Measurements from ENCODE around the gene NCKAP5. TPM values are rescaled to one million over a fixed set of nuclear protein-coding genes. Genes with fewer than 3 reads are reported as not detected.

The NCKAP5 gene
- total RNA-seq, 1 donor from 2014 or later, result 0.26 TPM

DNA sequence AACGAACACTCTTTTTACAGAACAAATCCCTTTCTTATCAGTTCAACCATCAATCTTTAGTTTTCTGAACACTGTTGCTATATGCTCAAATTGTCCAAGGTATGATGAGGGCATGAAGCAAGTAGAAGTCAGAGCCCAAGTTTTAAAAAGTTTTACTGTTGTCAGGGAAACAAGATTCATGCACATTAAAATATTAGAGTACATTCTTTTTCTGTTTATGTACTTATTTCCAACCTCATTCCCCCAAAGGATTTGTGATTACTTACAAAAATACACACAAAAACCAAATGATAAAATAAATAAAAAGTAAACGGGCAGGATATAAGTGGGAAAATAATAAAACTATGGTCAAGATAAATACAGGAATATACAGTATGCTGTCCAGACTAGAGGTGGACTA is 15.4 kb downstream of the NCKAP5 start:
- Histone ChIP-seq H3K27me3 (ENCODE audit: control insufficient read depth, insufficient read depth, low read length) (no peaks in the 10 kb centered on the region), H3K4me3 (ENCODE audit: low read depth, low read length) (no peak overlapping the region), H3K36me3 (ENCODE audit: control insufficient read depth, insufficient read depth, low read length) (no peaks in the 10 kb centered on the region)
- DNase-seq (ENCODE audit: low read depth) (no peak), FAIRE-seq (no peak)
- TF ChIP-seq, protein P1, sequence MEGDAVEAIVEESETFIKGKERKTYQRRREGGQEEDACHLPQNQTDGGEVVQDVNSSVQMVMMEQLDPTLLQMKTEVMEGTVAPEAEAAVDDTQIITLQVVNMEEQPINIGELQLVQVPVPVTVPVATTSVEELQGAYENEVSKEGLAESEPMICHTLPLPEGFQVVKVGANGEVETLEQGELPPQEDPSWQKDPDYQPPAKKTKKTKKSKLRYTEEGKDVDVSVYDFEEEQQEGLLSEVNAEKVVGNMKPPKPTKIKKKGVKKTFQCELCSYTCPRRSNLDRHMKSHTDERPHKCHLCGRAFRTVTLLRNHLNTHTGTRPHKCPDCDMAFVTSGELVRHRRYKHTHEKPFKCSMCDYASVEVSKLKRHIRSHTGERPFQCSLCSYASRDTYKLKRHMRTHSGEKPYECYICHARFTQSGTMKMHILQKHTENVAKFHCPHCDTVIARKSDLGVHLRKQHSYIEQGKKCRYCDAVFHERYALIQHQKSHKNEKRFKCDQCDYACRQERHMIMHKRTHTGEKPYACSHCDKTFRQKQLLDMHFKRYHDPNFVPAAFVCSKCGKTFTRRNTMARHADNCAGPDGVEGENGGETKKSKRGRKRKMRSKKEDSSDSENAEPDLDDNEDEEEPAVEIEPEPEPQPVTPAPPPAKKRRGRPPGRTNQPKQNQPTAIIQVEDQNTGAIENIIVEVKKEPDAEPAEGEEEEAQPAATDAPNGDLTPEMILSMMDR (IDR thresholded peaks at IDR 0.05; ENCODE audit: insufficient read depth, low read length, severe bottlenecking), result no peak

DNA sequence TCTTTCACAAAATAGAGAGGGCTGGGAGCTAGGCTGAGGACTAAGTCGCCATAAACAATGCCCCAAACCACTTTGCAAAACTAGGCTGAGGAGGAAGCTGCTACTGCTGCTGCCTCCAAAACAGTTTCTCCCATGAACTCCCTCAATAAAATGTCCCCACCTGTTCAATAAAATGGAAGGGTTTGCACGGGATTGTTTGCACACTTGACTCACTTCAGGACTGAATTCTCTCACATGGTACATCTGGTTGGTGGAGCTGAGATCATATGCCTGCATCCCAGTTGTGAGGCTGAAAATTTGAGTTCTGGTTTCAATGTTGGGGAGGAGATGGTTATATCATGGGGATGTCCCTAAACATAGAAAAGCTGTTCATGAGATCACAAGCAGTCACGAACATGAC is 26.5 kb downstream of the NCKAP5 start:
- no peak for FAIRE-seq
- TF ChIP-seq, protein P1 (IDR thresholded peaks at IDR 0.05; ENCODE audit: insufficient read depth, low read length, severe bottlenecking), result no peak
- no peak for DNase-seq (ENCODE audit: low read depth)

DNA sequence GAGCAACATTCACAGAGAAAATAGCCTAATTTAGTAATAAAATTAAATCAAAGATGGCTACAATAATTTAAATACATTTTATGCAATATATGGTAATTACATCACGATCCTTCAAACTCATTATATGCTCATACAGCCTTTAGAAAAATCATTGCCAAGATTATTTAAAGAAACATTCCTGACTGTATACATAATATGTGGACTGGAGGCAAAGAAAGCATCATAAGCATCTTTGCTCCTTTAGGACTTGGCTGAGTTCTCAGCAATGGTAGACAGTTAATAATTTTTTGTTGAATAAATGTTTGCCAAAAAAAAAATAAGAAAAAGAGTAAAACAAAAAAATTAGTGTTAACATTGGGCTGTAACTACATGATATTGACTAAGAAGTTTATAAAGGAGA is 26.9 kb downstream of the NCKAP5 start:
- Histone ChIP-seq H3K27me3 (ENCODE audit: control insufficient read depth, insufficient read depth, low read length) (no peaks in the 10 kb centered on the region), H3K4me3 (ENCODE audit: low read depth, low read length) (no peak overlapping the region), H3K36me3 (ENCODE audit: control insufficient read depth, insufficient read depth, low read length) (no peaks in the 10 kb centered on the region)
- FAIRE-seq, result no peak
- TF ChIP-seq, protein P1 (IDR thresholded peaks at IDR 0.05; ENCODE audit: insufficient read depth, low read length, severe bottlenecking), result no peak
- DNase-seq (ENCODE audit: low read depth), result no peak

More for the DNA sequence above, 26.5 kb downstream of the NCKAP5 start:
- Histone ChIP-seq H3K27me3 (ENCODE audit: control insufficient read depth, insufficient read depth, low read length) (no peaks in the 10 kb centered on the region), H3K4me3 (ENCODE audit: low read depth, low read length) (no peak overlapping the region), H3K36me3 (ENCODE audit: control insufficient read depth, insufficient read depth, low read length) (no peaks in the 10 kb centered on the region)

DNA sequence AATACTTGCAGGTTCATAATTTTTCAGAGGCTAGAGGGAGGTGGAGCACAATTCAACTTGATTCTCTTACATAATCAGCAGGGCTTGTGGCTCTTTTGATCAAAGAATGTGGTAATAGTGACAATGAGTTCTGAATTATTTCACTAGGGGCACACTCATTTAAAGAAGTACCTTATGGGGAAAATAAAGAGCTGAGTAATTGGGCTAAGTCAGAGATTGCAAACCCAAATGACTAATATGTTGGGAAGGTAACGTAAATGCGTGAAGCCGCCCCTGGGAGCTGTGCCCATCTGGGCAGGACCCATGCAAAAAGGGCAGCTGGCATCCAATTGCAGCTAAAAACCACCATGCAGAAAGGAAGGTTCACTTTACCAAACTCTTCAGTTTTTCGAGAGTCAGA is 35.3 kb downstream of the NCKAP5 start:
- Histone ChIP-seq H3K4me3 (ENCODE audit: low read depth, low read length) (no peak overlapping the region), H3K36me3 (ENCODE audit: control insufficient read depth, insufficient read depth, low read length) (no peaks in the 10 kb centered on the region), H3K27me3 (ENCODE audit: control insufficient read depth, insufficient read depth, low read length) (no peaks in the 10 kb centered on the region)
- DNase-seq (ENCODE audit: low read depth) (peak; percentile 94), FAIRE-seq (no peak)
- TF ChIP-seq, protein P1 (IDR thresholded peaks at IDR 0.05; ENCODE audit: insufficient read depth, low read length, severe bottlenecking), result peak; percentile 27

DNA sequence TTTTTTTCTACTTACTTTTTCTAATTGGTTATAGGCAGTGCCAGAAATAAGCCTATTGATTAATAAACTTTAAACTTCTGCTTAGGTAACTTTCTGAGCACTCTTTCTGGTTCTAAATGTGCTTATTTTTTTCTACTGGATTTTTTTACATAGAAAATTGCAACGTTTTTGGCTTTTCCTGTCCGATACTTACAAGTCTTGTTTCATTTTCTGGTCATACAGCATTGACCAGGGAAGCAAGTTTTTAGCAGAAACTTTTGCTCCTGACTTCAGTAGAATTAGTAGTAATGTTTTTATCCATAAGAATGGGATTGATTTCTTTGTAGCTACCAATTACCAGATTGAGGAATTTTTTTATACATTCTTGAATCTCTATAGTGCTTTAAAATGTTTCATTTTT is 36.9 kb downstream of the NCKAP5 start:
- Histone ChIP-seq H3K36me3 (ENCODE audit: control insufficient read depth, insufficient read depth, low read length) (no peaks in the 10 kb centered on the region), H3K27me3 (ENCODE audit: control insufficient read depth, insufficient read depth, low read length) (no peaks in the 10 kb centered on the region), H3K4me3 (ENCODE audit: low read depth, low read length) (no peak overlapping the region)
- TF ChIP-seq, protein P1 (IDR thresholded peaks at IDR 0.05; ENCODE audit: insufficient read depth, low read length, severe bottlenecking), result no peak
- no peak for DNase-seq (ENCODE audit: low read depth)
- FAIRE-seq, result no peak

DNA sequence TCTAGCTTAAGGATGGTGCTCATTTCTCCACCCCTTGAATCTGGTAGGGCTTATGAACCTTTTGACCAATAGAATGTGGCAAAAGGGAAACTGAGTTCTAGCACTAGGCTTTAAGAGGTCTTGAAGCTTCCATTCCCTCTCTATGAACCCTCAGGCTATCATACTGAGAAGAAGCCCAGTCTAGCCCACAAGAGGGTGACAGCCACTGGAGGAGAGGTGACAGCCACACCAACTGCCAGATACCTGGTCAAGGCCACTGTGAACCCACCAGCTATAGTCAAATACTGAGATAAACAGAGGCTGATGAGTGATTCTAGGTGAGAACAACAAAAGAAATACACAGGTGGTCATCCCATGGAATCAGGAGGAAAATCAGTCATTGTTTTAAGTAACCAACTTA is 37.6 kb downstream of the NCKAP5 start:
- no peaks in the 10 kb centered on the region for H3K36me3 ChIP-seq (ENCODE audit: control insufficient read depth, insufficient read depth, low read length)
- TF ChIP-seq, protein P1 (IDR thresholded peaks at IDR 0.05; ENCODE audit: insufficient read depth, low read length, severe bottlenecking), result no peak
- FAIRE-seq (no peak), DNase-seq (ENCODE audit: low read depth) (no peak)
- H3K4me3 ChIP-seq (ENCODE audit: low read depth, low read length), result no peak overlapping the region
- H3K27me3 ChIP-seq (ENCODE audit: control insufficient read depth, insufficient read depth, low read length), result no peaks in the 10 kb centered on the region

All from bronchial epithelial cell (primary cell).